ENCODE measurements around the gene AP5B1.
"Not testable (repeated sequence)": the region's sequence is repeated elsewhere in the genome, so short reads cannot be mapped to it uniquely, and the experiment has no call there.

Gene AP5B1

DNA sequence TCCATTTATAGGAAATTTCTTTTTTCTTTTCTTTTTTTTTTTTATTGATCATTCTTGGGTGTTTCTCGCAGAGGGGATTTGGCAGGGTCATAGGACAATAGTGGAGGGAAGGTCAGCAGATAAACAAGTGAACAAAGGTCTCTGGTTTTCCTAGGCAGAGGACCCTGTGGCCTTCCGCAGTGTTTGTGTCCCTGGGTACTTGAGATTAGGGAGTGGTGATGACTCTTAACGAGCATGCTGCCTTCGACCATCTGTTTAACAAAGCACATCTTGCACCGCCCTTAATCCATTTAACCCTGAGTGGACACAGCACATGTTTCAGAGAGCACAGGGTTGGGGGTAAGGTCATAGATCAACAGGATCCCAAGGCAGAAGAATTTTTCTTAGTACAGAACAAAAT, 18.6 kb downstream of the AP5B1 start:
- DNase-seq = not testable (repeated sequence)

DNA sequence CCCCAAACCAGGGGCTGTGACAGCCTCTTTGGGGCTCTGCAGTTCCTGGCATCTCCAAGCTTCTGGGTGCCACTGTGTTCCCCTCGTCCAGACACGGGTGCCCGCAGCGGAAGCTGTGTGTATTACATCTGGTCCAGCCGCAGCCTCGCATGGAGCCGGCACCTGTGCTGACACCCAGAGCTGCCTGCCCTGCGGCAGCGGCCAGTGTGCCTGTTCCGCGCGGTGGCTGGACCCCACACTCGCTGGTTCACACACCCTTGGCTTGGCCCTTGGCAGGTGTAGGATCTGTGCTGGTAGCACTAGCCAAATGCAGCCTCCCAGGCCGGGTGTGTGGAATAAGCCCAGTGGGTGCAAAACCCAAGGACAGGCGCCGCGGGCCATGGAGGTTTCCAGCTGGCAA, 35.7 kb downstream of the AP5B1 start:
- no peak for DNase-seq

DNA sequence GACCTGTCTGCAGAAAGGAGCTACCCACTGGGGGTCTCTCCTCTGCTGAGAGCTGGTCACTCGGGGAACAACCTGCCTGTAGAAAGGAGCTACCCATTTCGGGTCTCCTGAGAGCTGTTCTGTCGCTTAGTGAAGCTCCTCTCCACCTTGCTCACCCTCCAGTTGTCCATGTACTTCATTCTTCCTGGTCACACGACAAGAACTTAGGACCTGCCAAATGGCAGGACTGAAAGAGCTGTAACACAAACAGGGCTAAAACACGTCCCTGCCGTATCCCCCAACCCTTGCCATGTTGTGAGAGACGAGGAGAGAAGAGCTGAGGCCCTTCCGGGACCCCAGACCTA, 36.1 kb downstream of the AP5B1 start:
- no peak for DNase-seq

DNA sequence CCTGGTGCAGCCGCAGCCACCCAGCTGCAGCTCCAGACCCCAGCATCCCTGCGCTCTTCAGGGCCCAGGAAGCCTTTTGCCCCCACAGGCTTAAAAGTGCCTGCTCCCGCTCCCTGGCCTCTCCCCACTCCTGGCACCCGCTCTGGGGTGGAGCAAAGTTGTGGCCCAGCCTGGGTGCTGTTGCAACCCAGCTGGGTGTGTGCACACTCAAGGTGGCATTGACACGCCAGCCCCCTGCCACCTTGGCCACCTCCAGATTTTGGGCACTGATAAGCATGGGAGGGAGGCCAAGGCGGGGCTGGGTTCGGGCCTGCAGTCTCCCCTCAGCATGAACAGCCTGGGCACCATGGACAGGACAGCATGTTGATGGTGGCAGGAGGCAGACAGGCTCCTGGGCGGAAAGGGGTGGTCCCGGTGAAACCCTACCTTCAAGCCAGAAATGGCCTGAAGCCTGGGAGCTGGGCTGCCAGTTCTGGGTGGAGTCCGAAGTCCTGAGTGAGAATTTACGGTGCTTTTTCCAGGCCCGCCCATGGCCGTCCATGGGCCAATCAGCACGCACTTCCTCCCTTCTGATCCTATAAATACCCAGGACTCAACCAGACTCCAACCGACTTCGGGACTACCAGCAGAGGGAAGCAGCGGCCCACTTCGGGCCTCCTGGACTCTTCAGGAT, 36.6 kb downstream of the AP5B1 start:
- DNase-seq = no peak

DNA sequence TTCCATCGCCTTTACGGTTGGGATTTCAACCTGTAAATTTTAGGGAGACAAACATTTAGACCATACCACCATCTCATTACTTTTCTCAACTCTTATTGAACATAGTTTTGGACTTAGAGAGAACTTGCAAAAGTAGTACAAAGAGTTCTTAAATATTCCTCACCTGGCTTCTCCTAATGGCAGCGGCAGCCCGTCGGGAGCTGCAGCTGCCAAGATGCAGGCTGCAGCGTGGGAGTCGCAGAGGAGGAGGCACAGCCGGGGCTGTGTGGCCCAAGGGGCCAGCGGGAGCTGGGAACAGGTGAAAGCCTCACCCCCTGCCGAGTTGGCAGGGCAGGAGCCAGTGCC, 37.1 kb downstream of the AP5B1 start:
- no peak for DNase-seq

DNA sequence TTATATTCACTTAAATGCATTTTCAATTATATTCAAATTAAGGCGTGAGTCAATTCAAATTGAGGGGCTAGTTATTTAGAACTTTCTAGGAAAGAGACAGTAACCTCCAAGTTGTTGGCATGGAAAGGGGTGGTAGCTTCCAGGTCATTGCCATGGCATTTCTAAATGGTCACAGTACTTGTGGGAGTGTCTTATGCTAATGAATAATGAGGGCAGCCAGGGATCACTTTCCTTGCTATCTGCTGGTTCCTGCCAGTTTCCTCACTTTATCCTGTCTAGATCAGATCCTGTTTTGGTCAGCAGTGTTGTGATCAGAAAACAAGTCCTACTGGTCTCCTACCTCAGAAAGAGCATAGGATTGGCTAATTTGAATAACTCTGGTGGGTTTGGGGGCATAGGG, 38.4 kb downstream of the AP5B1 start:
- DNase-seq = no peak

DNA sequence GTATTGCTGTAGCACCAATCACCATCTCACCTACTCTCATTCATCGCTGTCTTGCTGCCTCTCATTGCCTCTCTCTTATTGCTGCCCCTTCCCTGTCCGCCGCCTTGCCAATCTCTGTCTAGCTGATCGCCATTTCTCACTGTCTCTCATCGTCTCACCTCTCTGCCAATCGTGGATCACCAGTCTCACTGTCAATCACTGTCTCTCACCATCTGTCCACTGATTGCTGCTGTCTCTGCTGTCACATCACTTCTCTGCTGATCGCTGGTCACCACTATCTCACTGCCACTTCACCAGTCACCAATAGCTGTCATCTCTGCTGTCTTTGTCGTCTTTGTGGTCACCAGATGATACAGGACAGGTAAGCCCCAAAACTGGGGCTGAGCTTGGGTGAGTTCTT, 39.6 kb downstream of the AP5B1 start:
- no peak for DNase-seq

DNA sequence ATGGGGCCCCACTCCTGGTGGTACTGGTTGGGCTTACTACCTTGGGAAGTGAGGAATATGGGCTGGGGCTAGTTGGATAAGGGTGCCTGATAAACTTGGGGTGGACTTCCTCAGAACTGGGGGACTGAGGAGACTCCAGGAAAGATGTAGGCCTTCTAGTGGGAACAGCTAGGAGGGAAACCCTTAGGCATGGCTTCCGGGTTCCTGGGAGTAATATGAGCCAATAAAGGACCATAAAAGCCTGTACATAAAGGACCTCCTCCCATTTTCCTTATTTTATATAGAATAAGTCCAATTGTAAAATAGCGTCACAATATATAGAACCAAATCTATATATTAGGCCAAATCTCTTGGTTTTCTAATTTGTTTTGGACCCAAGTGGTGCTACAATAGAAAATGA, 41.8 kb downstream of the AP5B1 start:
- no peak for DNase-seq

DNA sequence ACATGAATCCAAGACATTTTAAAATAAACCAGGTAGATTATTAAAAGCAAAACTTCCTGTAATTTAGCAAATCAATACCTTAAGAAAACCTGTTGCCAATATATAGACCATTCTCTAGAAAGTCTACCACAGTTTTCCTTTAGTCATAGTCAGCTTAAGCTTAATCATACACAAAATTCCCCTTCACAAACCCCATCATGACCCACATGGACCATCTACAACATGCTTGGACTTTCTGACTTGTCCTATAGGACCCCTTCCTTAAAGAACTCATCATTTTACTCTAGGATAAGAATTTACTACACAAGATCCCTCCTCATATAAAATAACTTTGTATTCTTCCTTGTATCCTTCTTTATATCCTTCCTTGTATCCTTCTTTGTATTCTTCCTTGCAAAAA, 44.0 kb downstream of the AP5B1 start:
- DNase-seq = no peak

DNA sequence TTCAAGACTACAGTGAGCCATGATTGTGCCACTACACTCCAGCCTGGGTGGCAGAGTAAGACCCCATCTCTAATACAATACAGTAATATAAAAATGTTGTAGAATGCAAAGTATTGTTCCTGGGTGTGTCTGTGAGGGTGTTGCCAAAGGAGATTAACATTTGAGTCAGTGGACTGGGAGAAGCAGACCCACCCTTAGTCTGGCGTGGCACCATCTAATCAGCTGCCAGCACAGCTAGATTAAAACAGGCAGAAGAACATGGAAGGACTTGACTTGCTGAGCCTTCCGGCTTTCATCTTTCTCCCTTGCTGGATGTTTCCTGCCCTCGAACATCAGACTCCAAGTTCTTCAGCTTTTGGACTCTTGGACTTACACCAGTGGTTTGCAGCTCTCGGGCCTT, 45.7 kb downstream of the AP5B1 start:
- DNase-seq = not testable (repeated sequence)

DNA sequence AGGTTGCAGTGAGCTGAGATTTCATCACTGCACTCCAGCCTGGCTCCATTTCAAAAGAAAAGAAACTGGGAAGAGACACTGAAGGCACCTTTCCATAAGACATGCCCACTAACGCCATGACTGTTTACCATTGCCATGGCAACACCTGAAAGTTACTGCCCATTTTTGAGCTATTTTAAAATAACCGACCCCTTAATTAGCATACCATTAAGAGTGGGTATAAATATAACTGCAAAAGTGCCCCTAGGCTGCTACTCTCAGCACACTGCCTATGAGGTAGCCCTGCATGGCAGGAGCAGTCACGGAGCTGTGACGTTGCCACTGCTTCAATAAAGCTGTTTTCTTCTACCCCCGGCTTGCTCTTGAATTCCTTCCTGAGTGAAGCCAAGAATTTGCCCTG, 50.3 kb downstream of the AP5B1 start:
- no peak for DNase-seq

DNA sequence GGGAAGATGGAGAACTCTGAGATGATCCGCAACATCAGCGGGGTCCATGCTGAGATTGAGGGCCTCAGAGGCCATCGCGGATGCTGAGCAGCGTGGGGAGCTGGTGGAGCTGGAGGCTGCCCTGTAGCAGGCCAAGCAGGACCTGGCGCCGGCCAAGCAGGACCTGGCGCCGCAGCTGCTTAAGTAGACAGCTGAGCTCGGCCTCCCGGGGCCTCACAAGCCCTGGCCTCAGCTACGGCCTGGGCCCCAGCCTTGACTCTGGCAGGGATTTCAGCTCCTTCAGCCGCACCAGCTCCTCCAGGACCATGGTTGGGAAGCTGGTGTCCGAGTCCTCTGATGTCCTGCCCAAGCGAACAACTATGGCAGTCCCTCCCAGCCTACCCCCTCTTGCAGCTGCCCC, 52.9 kb downstream of the AP5B1 start:
- no peak for DNase-seq

DNA sequence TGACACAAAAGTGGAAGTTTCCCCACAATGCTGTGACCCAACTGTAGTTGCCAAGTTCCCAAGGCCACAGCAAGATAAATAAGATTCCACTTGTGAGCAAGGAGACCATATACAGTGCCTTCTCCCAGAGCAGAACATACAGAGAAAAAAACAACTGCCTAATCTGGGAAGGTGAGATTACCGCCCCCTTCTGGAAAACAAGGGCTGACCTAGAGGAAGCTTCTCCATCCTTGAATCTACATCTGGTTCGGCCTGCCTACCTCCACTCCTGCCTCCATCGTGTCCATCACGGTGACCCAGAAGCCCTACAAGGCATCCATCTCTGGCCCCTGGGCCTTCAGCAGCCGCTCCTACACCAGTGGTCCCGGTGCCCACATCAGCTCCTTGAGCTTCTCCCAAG, 54.1 kb downstream of the AP5B1 start:
- no peak for DNase-seq
